ENCODE results near the gene PAIP2B.
"Not testable (repeated sequence)": the region's sequence is repeated elsewhere in the genome, so short reads cannot be mapped to it uniquely, and the experiment has no call there.

PAIP2B gene

GRCh38 chr2:71216501-71216900, 10.4 kb downstream of the PAIP2B start:
- no peak for DNase-seq (ENCODE audit: low read depth in 2 of 2)

GRCh38 chr2:71215447-71215846, 11.5 kb downstream of the PAIP2B start:
- DNase-seq (ENCODE audit: low read depth in 2 of 2) = no peak

- no peak for DNase-seq (ENCODE audit: low read depth in 2 of 2)
These were observed 14.6 kb downstream of the PAIP2B start for GRCh38 chr2:71212336-71212735.

GRCh38 chr2:71210292-71210691, 16.6 kb downstream of the PAIP2B start:
- DNase-seq (ENCODE audit: low read depth in 2 of 2) = no peak

- DNase-seq (ENCODE audit: low read depth in 2 of 2) = no peak
These were observed 18.1 kb downstream of the PAIP2B start for GRCh38 chr2:71208756-71209155.

- no peak for DNase-seq (ENCODE audit: low read depth in 2 of 2)
These were observed 19.3 kb downstream of the PAIP2B start for GRCh38 chr2:71207601-71208000.

GRCh38 chr2:71206271-71206670, 20.6 kb downstream of the PAIP2B start:
- no peak for DNase-seq (ENCODE audit: low read depth in 2 of 2)

- DNase-seq (ENCODE audit: low read depth in 2 of 2) = no peak
These were observed 35.3 kb downstream of the PAIP2B start for GRCh38 chr2:71191570-71191943.

GRCh38 chr2:71190656-71191569, 36.0 kb downstream of the PAIP2B start:
- peak in 1 of 2 experiments; percentile 3 for DNase-seq (ENCODE audit: low read depth in 2 of 2)

GRCh38 chr2:71187589-71187988, 39.3 kb downstream of the PAIP2B start:
- no peak for DNase-seq (ENCODE audit: low read depth in 2 of 2)

- no peak for DNase-seq (ENCODE audit: low read depth in 2 of 2)
These were observed 39.9 kb downstream of the PAIP2B start for GRCh38 chr2:71186973-71187372.

GRCh38 chr2:71183306-71184115, 43.4 kb downstream of the PAIP2B start:
- DNase-seq (ENCODE audit: low read depth in 2 of 2) = not testable (repeated sequence)

GRCh38 chr2:71181316-71181715, 45.6 kb downstream of the PAIP2B start:
- DNase-seq (ENCODE audit: low read depth in 2 of 2) = no peak

GRCh38 chr2:71178836-71179235, 48.1 kb downstream of the PAIP2B start:
- not testable (repeated sequence) for DNase-seq (ENCODE audit: low read depth in 2 of 2)

GRCh38 chr2:71174207-71174606, 52.7 kb downstream of the PAIP2B start:
- DNase-seq (ENCODE audit: low read depth in 2 of 2) = no peak

GRCh38 chr2:71173096-71173495, 53.8 kb downstream of the PAIP2B start:
- DNase-seq (ENCODE audit: low read depth in 2 of 2) = no peak

GRCh38 chr2:71166812-71167211, 60.1 kb downstream of the PAIP2B start:
- DNase-seq (ENCODE audit: low read depth in 2 of 2) = no peak

- peak in 1 of 2 experiments; percentile 4 for DNase-seq (ENCODE audit: low read depth in 2 of 2)
These were observed 69.6 kb downstream of the PAIP2B start for GRCh38 chr2:71157124-71157793.

- DNase-seq (ENCODE audit: low read depth in 2 of 2) = peak; percentile 28 to 34
These were observed 70.3 kb downstream of the PAIP2B start for GRCh38 chr2:71156573-71156972.

- DNase-seq (ENCODE audit: low read depth in 2 of 2) = no peak
These were observed 71.1 kb downstream of the PAIP2B start for GRCh38 chr2:71155846-71156245.

- DNase-seq (ENCODE audit: low read depth in 2 of 2) = no peak
These were observed 72.1 kb downstream of the PAIP2B start for GRCh38 chr2:71154798-71155197.

- no peak for DNase-seq (ENCODE audit: low read depth in 2 of 2)
These were observed 72.6 kb downstream of the PAIP2B start for GRCh38 chr2:71154279-71154678.

Measured in fibroblast of skin of left quadriceps (primary cell).